Ecto neural progenitor cell (in vitro differentiated cells): ENCODE measurements around the gene MTERF4.

Experiments used
- DNase-seq: peaks from one replicate; pipeline ENCODE4 v3.0.0-alpha.2; 2018; ENCODE audit warnings: low spot score

The MTERF4 gene

DNA sequence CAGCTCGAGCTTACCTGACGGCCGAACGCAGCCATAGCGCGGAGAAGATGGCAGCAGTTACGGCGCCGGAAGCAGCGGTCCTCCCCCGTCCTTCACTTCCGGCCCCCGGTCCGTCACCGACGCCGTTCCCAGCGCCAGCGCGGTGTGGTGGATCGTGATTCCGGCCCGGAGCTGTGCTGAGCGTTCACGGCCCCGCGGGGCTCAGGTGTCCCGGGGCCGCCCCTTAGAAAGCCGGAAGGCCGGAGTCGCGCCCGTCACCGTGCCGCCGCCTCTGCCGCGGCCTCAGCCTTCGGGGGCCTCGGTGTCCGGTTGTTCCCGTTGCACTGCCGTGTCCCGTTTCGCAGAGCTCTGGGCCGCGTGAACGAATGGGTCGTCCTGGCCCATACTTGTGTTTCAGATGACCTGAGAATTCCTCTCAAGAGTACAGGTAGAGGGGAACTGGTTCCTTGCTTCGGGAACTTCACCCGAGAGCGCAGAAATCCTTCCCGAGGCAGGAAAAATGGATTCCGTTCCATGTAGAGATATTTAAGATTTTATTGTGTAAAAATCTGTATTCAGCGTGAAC lies at the start of gene MTERF4:
MTERF4 (minus strand) TSS at position 49 of the 565 bp plus-strand sequence; CDS start at position 35, 14 bp downstream.
- peak; percentile 92 for DNase-seq

- DNase-seq = no peak
Observed at GRCh38 chr2:241150660-241151530, 48.8 kb upstream of the MTERF4 start.

- DNase-seq = peak; percentile 97
Observed at GRCh38 chr2:241149925-241150659, 48.0 kb upstream of the MTERF4 start, which contains the start of gene PPP1R7. PPP1R7 (plus strand) TSS chr2:241150467; CDS start chr2:241150496, 29 bp downstream.

- no peak for DNase-seq
Observed at GRCh38 chr2:241149675-241149924, 47.5 kb upstream of the MTERF4 start.

DNA sequence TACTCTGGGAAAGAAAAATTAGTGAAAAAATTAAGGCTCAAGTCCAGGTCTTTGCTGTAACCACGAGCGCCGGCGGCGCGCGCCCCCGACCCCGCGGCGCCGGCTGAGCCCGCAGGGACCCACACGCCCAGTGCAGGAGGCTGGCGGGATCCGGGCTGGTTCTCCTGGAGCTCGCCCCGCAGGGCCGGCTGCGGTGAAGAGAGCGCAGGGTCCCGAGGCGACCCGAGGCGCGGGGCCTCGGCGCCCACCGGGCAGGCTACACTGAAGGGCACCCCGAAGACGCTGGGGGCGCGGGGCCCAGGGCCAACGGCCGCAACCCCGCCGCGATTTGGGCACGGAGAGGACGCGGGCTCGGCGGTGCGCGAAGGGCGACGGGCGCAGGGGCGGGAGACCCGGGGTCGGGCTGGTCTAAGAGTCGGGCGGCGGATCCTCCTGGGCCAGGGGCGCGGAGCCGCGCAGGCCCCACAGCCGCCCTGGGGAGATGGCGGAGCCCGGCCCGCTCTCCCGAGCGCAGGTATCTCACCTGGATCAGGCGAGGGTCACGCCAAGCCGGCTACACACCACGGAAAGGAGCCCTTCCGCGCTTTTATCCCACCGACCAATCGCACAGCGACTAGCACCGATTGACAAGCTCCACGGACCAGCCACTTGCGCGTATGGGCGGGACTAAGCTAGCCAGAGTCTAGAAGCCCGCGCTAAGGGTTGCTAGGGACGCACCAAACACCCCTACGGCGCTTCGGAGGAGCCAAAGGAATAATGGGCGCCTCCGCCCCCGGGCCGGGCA lies 47.0 kb upstream of the MTERF4 start, which contains the start of gene PASK:
PASK (minus strand) TSS at position 582 of the 784 bp plus-strand sequence. CDS start 6,440 bp downstream, outside the sequence.
- DNase-seq = peak; percentile 93

GRCh38 chr2:241148239-241148638 lies 46.2 kb upstream of the MTERF4 start:
- DNase-seq = no peak

- DNase-seq = no peak
Observed at GRCh38 chr2:241147336-241147735, 45.2 kb upstream of the MTERF4 start.

DNA sequence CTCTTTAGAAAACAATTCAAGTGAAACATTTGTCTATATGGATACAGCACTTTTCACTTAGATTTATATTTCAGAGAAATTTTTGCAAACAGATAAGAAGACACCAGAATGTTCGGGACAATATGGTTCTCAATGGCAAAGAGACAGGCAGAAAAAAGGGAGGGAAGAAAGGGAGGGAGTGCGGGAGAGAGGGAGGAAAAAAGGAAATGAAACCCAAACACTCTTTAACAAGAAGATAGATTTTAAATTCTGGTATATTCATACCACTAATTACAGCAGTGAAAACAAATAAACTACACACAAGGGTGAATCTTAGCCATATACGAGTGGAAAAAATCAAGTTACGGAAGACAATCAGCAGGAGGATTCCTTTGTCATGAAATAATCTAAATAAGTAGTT lies 44.2 kb upstream of the MTERF4 start:
- no peak for DNase-seq

DNA sequence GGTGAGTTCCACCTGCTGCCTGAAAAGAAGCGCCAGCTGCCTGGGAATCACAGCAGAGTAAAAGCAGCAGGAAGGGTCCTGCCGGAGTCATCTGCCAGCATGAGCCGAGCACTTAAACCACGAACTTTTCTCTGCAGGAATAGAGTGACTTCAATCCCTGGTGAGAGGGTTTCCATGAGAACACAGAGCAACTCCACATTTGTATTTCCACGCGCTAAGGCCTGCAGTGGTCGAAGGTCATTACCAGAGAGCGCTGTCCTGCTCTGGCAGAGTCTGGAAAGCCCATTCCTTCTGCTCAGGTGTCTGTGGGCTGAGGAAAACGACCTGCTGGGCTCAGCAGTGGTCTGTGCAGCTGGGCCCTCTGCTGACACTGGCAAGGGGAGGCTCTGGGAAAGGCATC lies 40.5 kb upstream of the MTERF4 start:
- no peak for DNase-seq

GRCh38 chr2:241142063-241142462 lies 40.0 kb upstream of the MTERF4 start:
- no peak for DNase-seq

GRCh38 chr2:241141214-241141770 lies 39.2 kb upstream of the MTERF4 start:
- DNase-seq = no peak

- no peak for DNase-seq
Observed at GRCh38 chr2:241140445-241140840, 38.4 kb upstream of the MTERF4 start.

DNA sequence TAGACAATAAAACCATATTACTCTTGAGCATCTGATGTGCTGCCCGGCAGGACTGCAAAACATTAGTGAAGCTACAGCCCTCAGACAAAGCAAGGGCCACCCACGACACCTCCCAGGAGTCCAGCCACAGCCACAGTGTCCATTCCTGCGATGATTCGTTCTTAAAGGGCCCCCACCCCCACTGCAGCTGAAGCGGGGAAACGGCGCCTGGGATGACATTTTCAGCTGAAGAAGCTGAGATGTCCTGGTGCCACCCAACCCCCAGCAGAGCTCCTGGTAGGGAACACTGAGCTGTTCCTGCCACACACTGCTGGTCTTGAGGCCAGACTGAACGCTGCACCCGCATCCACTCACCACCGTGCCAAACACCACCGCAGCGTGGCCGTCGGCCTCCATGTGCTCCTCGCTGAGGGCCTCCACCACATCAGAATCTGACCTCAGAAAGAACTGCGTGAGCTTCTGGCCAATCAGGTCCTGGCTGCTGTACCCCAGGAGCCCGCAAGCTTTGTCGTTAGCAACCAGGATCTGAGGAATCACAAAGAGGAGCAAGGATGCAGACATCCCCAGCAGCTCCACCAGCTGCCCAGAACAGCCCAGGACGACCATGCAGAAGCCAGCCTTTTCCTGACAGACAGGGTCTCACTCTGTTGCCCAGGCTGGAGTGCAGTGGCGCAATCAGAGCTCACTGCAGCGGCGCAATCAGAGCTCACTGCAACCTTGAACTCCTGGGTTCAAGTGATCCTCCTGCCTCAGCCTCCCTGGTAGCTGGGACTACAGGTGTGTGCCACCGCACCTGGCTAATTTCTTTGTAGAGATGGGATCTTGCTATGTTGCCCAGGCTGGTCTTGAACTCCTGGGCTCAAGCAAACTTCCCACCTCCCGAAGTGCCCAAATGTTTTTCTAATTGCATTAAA lies 37.7 kb upstream of the MTERF4 start:
- no peak for DNase-seq

- no peak for DNase-seq
Observed at GRCh38 chr2:241138471-241138870, 36.4 kb upstream of the MTERF4 start.

DNA sequence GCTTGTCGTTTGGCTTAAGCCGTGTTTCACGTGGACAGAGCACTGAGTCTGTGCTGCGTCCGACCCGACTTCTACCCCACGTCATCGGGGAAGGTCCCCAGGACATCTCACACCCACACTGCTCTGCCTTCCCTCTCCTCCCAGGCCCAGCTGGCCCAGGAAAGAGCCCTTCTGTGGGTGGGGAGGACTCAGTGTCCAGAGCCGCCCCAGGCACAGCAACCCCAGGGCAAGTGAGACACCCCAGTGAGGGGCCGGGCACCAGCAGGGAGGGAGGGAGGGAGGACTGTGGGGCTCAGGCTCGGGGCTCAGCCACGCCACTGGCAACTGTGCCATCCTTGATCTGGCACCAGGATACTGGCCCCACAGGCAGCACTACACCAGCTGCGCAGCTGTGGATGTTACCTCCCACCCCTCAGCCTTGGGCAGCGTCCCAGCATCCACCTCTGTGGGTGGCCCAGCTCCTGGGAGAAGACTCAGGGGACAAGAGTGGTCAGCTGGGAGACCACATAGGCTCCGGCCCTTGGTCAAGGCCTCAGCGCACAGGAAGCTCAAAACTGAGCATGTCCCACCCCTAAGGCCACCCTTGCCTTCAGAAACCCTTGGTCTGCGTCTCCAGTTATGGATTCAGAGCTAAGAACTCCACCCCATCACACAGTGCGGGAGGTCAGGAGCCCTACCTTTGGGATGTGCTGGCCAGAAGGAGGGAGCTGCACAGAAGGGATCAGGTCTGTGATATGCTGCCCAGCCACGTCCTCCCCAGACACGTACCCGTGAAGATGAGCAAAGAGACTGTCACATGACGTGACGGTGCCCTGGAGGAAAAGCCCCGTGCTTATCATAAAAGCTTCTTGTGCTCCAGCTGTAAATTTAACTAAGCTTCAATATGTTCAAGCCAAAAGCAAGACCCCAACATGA lies 35.4 kb upstream of the MTERF4 start:
- DNase-seq = no peak

GRCh38 chr2:241136661-241137260 lies 34.7 kb upstream of the MTERF4 start:
- no peak for DNase-seq

DNA sequence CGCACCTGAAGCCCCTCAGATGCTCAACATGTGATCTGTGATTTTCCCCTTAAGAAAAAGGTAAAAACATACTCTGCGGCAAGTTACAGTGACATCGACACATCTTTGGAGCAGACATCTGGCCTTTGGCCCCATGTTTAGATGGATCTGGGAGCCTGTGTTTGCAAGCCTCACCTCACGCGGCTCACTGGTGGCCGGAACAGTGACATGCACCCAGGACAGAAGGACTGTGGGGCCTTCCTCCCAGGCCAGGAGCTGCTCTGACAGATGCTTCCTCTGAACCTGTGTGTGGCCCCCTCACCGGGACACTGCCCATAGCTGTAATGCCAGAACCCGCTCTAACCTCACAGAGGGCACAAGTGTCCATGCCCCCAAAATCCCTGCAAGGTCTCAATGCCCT lies 34.1 kb upstream of the MTERF4 start:
- DNase-seq = no peak

GRCh38 chr2:241135737-241136136 lies 33.6 kb upstream of the MTERF4 start:
- DNase-seq = no peak

- no peak for DNase-seq
Observed at GRCh38 chr2:241134711-241135110, 32.6 kb upstream of the MTERF4 start.
